HG02973 (cell line): ENCODE measurements around the gene KREMEN1.
A peak's percentile ranks its signal among the peaks of the same experiment; 100 is the strongest.

ENCODE experiments used
- ATAC-seq: cut with Tn5 transposase; IDR thresholded peaks from one replicate; pipeline ENCODE4 v1.9.1; 2021; ENCODE audit warnings: moderate library complexity; ENCODE audit not compliant: unreplicated experiment

Gene KREMEN1

DNA sequence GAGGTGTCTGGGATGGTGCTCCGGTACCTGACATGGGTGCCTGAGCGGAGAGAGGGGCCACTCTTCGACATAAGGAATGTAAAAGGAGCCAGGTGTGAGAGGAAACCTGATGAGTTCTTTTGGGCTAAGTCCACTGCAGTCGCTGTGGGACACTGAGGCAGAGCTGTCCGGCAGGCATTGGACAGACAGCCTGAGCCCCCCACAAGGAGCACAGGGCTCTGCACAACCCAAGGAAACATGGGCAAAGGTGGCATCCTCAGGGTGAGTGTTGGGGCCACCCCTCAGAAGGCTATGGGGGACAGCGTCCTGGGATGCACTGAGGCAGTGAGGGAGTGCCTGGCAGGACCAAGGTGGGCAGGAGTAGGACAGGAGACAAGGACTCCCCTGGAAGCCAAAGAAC, 75.2 kb downstream of the KREMEN1 start:
- no peak for ATAC-seq

- no peak for ATAC-seq
Measured at GRCh38 chr22:29148826-29149225, 76.0 kb downstream of the KREMEN1 start.

DNA sequence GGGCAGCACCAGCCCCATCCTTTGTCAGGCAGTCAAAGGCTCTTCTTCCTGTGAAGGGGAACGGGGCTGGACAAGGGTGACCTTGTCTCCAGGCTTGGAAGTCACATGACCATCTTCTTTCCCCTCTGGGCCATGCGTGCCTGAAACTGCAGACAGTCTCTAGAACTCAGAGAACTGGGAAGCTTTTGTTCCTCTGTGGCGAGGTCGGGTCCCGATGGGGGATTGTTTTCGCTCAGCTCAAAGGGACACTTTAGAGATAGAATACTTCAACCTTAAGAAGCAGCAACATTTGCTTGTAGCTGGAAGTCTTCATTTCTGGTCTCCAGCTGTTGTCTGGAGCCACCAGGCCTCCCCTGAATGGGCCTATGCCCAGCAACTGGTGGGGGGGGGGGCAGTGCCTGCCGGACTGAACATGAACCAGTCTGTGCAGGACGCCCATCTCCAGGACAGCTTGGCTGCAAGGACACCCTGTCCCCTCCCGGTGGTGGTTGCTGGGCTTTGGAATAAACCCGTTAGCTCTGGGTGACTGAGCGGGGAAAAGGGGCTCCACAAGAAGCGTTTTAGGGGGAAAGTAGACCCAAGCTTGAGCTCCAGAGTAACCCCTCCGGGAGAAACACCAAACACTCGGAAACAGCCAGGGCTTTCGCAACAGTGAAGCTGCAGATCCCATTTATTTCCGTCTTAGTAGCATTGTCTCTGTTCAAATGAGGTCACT, 77.2 kb downstream of the KREMEN1 start:
- ATAC-seq: no peak

DNA sequence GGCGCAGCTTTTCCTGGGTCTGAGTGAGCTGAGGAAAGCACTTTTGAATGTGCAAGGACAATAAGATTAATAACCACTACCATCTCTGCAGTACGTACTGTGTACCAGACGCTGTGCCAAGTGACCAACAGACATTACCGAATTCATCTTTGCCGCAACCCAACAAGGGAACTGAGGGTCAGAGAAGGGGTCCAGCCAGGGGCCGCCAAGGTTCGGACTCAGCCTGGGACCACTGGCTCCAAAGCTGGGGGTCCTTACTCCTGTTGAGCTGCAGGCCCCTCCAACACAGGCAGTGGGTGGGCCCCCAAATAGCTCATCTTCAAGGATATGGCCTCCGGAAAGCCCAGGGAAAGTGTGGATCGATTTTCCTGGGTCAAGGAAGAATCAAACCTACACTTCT, 77.9 kb downstream of the KREMEN1 start:
- ATAC-seq: no peak

DNA sequence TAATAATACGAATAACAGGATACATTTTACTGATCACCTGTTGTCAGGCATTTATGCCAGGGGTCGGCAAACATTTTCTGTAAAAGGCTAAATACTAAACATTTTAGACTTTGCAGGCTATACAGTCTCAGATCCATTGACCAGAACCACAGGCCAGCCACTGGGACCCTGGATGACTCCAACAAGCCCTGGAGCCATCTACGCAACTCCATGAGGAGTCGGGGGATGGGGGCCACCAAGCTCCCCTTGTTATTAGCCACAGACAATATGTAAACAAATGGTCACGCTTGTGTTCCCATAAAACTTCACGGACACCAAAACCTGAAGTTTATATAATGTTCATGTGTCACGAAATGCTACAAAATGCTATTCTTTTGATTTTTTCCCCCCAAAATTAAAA, 78.5 kb downstream of the KREMEN1 start:
- no peak for ATAC-seq

- ATAC-seq: no peak
Measured at GRCh38 chr22:29152045-29152953, 79.5 kb downstream of the KREMEN1 start.

DNA sequence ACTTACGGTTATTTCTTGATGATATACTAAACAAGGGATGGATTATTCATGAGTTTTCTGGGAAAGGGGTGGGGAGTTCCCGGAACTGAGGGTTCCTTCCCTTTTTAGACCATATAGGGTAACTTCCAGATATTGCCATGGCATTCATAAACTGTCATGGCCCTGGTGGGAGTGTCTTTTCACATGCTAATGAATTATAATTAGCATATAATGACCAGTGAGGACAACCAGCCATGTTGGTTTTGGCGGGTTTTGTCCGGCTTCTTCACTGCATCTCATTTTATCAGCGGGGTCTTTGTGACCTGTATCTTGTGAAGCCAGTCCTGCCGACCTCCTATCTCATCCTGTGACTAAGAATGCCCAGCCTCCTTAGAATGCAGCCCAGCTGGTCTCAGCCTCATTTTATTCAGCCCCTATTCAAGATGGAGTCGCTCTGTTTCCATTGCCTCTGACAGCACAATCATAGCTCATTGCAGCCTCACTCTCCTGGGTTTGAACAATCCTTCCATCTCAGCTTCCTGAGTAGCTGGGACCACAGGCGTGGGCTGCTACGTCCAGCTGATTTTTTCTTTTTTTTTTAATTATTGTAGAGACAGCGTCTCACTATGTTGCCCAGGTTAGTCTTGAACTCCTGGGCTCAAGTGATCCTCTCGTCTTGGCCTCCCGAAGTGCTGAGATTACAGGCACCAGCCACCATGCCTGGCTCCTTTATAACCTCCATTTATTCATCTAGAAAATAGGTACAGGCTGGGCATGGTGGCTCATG, 80.3 kb downstream of the KREMEN1 start:
- ATAC-seq: no peak

GRCh38 chr22:29154364-29155048, 81.7 kb downstream of the KREMEN1 start:
- no peak for ATAC-seq

DNA sequence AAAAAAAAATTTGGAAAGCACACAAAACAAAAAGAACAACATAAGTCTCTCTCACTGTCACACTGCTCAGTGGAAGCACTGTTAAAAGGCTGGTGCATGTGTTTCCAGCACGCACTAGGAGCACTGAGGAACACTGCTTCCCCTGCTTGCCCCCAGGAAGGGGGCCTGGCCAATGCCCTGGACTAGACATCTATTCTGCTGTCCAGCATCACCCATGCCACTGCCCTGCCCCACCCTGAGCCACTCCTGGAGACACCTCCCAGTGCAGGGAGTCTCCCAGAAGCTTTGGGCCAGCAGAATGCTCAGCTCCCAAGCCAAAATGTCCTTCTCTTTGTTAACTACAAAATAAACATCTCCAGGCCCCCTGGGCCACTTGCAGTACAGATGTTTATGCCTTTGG, 83.1 kb downstream of the KREMEN1 start:
- ATAC-seq: no peak

DNA sequence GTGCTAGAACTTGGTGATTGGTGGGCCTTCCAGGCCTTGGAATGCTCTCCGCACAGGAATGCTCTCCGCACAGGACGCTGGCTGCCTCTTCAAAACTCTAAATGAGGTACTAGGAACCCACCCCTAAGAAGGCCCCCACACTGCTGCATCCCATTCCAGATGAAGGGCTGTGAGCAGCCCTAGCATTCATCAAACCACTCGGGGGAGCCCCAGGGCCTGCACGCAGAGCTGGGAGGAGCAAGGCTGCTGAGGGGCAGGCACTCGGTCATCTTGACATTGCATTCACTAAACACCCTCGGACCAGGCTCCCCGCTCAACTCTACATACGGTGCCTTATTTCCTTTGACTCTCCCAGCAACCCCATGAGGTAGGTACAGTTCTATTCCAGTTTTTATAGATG, 83.7 kb downstream of the KREMEN1 start:
- no peak for ATAC-seq

DNA sequence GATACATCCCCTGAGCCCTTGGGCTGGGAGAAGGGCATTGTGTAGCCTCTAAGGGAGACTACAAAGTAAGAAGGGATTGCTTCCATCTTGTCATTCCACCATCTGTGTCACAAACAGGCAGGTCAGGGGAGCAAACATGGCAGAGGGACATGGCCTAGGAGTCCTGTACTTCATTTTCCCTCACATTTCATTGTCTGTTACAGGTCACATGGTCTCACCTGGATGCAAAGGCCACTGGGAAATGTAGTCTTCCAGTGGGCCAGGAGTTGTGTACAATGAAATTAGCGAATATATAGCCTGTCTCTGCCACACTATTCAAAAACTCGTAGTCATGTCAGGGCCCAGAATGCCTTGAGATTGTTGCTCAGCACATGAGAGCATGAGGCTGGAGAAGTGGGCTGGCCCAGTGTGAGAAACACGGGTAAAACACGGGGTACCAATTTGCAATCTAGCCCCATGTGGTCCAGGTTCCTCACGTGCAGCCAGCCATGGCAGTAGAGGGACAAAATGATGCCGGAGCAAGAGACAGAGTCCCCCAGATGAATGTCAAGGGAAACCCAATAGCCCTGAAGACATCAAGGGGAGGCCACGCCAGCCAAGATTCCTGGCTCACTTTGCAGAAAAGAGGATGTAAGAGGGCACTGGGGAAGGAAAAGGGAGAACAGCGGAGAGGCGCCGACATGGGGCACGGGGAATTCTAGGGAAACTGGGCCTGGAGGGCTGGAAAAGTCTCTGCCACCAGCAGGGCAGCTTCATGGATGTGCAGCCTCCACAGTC, 85.1 kb downstream of the KREMEN1 start:
- no peak for ATAC-seq

DNA sequence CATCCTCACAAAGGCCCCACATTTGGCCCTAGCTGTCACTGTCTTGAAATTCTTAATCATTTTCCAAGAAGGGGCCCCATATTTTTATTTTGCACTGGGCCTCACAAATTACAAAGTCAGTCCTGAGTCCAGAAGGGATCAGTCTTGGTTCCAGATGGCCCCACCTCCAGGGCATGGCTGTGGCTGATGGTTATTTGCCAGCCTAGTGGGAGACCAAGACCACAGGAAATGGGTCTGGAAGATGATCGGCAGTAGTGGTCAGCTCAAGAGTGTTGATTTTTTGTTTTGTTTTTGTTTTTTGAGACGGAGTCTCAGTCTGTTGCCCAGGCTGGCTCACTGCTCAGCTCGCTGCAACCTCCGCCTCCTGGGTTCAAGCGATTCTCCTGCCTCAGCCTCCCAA, 85.7 kb downstream of the KREMEN1 start:
- ATAC-seq: no peak

DNA sequence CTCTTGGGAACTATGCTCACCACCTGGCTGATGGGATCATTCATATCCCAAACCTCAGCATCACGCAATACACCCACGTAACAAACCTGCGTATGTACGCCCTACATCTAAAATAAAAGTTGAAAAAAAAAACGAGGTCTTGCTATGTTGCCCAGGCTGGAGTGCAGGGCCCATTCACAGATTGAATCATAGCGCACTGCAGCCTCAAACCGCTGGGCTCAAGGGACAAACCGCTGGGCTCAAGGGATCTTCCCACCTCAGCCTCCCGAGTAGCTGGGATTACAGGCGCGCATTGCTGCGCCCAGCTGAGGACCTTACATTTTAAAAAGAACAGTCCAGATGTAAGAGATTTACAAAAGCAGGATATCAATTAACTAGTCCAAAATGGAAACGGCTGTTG, 91.0 kb downstream of the KREMEN1 start:
- no peak for ATAC-seq

DNA sequence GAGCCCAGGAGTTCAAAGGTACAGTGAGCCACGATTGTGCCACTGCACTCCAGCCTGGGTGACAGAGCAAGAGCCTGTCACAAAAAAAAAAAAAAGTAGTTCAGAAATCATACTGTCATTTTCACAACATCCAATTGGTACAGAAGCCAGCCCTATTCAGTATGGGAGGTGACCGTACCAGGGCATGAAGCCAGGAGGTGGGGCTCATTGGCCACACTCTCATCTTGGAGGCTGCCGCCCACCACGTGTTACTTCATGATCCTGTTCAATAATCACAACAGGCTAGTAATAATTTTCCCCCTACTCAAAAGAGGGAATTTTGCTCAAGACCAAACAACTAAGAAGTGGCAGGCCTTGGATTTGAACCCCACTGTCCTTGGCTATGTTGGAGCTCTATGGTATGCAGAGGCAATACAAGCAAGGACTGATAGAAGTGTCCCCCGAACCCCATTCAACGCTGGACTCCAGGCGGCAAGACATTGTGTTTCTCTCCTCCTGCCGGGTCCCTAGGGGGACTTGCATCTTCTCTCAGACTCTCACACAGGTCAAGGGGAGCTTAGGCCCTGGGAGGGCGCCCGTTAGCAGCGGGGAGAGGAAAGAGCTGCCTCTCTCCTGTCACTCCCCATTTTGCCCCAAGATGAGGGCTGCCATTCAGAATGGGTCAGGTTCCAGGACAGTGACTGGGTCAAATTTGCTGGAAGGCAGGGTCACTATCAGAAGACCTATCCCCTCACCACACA, 92.7 kb downstream of the KREMEN1 start:
- no peak for ATAC-seq

- ATAC-seq: no peak
Measured at GRCh38 chr22:29166180-29166579, 93.3 kb downstream of the KREMEN1 start.

GRCh38 chr22:29167032-29167911, 94.4 kb downstream of the KREMEN1 start:
- ATAC-seq: peak; percentile 90

DNA sequence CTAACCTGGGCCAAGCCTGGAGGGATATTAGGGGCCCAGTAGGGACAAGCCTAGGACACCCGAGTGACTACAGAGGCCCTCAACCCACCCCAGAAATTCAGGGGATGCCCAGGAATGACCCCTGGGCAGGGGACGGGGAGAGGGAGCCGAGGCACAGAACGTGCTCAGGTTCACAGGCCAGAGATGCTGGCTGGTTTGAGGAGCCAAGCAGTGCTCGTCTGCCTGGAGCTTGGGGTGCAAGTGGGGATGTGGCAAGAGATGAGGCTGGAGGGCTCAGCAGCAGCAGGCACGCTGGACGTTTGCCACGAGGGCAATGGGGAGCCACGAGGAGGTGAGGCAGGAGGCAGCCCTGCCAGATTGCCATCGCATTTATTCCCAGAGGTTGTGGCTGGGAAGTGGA, 98.9 kb downstream of the KREMEN1 start:
- ATAC-seq: no peak

- no peak for ATAC-seq
Measured at GRCh38 chr22:29172216-29172615, 99.4 kb downstream of the KREMEN1 start.
